Stimulated activated CD4-positive, alpha-beta T cell treated with anti-CD3 and anti-CD28 coated beads, TNF-alpha, amount 100 ng/mL, for 48 hours (primary cell): ENCODE data around the gene SUCNR1.
"Not testable (repeated sequence)": the region's sequence is repeated elsewhere in the genome, so short reads cannot be mapped to it uniquely, and the experiment has no call there.

Experiments
- DNase-seq, 3 donors: peaks; one replicate each; pipeline ENCODE4 v3.0.0-alpha.2; 2020; ENCODE audit warnings: low read depth in 3 of 3

Gene SUCNR1, protein sequence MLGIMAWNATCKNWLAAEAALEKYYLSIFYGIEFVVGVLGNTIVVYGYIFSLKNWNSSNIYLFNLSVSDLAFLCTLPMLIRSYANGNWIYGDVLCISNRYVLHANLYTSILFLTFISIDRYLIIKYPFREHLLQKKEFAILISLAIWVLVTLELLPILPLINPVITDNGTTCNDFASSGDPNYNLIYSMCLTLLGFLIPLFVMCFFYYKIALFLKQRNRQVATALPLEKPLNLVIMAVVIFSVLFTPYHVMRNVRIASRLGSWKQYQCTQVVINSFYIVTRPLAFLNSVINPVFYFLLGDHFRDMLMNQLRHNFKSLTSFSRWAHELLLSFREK

DNA sequence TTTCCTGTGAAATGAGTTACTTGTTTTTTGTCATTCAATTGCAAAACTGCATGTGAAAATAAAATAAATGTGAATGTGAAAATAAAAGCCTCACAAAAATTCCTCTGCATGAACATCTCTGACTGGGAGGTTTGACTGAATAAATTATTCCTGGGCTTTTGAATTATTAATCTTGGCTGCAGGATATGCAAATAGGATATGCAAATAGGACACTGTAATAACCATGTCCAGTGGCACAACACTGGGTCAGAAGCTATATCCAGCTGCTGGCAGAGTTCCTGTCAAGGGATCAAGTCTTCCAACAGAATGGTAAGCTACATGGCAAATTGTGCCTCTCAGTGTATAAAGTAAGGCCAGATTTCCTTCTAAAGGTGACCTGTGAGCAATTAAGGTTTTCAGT, at the start of gene SUCNR1:
Gene SUCNR1 (plus strand): TSS at position 246 of the 400 bp plus-strand sequence. CDS start 6,250 bp downstream, outside the sequence.
- no peak for DNase-seq

DNA sequence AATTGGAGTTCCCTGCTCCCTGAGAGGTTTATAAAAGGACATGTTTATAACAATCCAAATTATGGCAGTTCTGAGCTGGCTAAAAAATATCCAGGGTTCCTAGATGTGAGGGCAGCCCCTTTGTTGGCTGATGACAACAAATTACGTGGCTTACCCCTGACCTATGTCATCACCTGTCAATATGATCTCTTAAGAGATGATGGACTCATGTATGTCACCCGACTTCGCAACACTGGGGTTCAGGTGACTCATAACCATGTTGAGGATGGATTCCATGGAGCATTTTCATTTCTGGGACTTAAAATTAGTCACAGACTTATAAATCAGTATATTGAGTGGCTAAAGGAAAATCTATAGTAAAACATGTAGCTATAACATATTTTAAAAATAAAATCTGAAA, 45.6 kb upstream of the SUCNR1 start:
- DNase-seq: no peak

DNA sequence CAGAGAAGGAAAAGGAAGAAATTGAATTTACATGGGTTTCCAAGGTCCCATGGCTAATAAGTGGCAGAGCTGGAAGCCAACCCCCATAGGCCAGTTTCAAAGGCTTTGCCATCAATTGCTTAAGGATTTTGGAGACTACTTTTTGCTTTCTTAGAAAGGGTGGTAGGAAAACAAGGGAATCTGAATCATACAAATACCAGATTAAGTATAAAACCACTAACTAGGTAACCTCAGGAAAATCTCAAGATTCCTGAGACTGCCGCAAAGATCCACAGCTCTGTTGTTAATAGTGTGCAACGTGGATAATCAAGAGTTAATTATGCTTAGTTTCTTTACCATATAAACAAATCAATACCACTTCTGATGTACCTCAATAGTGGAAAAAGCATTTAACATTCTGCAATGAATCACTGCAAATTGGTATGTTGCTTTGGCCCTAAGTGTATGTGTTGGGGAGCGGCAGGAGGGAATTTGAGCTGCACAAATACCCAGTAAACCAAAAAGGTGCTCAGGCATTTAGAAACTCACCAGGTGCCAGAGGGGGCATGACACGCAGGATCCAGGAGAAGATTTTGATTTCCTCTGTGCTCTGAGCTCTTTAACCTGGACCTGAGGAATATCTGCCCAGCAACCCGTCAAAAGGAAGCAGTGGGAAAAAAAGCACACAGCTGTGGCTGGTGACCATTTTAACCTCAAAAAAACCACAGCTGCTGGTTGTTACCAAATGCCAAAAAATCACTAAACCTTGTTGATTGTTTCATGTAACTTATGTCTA, 37.5 kb upstream of the SUCNR1 start:
- DNase-seq: no peak

DNA sequence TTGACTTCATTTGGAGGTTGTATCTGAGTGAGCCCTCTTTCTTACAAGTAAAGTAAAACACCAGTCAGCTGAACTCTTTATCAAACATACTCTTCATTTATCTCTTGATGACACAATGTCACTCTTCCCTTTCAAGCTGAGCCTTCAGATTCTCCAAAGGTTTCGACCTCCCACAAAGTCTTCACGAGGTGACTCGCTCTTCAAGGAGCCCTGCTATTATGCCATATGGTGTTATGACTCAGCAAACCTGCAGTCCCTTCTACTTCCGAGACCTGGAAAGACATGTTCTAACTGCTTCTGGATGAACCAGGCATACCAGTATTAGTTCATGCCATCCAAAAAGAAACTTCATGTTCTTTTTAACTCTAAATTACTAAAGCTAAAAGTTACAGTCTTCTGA, 36.4 kb upstream of the SUCNR1 start:
- DNase-seq: no peak

DNA sequence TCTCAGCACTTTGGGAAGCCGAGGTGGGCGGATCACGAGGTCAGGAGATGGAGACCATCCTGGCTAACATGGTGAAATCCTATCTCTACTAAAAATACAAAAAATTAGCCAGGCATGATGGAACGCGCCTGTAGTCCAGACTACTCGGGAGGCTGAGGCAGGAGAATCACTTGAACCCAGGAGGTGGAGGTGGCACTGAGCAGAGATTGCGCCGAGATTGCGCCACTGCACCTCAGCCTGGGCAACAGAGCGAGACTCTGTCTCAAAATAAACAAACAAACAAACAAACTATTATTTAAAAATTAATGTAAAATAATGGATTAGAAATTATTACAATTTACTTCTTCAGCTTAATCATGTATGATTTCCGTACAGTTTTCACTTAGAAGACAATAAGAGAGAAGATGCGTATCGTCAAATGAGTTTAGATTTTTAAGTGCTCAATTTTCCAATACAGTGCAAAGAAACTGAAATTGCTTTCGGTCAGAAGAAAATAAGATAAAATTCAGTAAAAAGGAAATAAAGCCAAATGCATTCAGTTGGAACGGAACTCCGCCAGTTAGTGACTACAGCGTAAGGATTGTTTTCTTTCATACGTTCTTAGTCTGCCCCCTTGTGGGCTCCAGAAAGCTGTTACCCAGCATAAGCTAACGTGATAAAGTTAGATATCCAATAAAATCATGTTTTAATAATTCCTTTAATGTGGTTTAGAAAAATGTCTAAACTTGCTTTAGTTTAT, 34.7 kb upstream of the SUCNR1 start:
- DNase-seq: peak in 1 of 3 donors; percentile 25

DNA sequence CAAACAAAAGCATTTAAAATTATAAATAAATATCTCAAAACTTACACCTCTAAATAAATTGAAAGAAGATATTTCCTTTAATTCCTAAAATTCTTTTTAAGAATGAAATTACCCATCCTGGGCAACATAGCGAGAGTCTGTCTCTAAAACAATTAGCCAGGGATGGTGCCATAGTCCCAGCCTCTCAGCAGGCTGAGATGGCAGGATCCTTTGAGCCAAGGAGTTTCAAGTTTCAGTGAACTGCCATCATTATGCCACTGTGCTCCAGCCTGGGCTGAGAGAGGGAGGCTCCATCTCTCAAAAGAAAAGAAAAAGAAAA, 34.2 kb upstream of the SUCNR1 start:
- DNase-seq: no peak

DNA sequence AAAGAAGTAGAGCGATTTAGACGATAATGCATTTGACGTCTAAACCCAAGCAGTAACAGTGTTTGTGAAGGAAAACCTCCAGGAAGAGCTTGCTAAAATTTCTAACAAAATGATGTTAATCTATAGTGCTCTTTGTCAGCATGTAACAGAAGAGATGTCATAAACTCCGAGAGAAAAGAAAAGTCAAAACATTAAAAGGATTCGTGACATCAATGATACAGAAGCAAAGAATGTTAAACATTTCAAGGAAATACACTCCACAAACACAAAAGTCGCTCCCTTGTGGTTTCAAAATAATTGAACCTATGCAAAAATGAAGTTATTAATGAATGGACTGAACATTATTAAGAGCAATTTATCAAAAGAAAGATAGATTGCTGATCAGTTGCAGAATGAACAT, 31.6 kb upstream of the SUCNR1 start:
- no peak for DNase-seq

DNA sequence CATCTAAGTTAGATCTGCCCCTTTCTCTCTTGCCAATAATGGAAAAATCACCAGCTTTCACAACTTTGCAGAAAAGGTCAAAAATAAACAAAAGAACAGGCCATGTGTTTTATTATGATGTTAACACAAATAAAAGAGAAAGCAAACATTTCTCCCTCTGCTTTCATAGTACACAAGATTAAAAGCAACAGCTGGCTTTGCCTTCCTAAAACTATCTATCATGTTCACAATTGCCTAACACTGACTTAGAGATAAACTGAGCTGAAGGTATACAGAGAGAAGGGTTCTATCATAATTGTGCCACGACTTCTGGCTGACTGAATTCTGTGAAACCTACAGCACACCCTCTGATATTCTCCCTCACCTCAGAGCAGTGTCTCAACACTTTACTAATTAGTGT, 30.2 kb upstream of the SUCNR1 start:
- no peak for DNase-seq

DNA sequence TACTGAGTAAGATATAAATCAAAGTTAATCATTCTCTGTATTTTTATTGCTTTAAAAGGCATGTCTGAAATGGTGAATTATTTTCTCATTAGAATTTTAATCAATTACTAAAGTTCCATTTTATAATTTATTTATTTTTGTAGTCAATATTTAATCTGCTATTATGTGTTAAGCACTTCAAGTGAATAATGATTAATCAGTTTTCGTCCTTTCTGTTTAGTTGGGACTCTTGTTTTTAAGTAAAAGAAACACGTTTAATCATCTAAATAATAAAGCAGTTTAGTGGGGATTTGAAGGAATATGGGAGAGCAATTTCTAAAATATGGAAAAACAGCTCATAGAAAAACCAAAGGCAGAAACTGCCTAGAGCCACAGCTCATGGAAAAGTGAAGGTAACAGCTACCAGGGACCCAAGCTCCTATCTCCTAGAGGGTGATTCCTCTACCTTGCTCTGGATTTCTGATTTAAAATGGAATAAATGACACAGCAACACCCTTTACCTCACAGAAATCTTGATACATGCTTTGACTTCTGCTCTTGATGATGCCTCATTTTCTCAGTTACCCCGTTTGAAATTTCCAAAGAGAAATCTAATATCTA, 28.0 kb upstream of the SUCNR1 start:
- no peak for DNase-seq

DNA sequence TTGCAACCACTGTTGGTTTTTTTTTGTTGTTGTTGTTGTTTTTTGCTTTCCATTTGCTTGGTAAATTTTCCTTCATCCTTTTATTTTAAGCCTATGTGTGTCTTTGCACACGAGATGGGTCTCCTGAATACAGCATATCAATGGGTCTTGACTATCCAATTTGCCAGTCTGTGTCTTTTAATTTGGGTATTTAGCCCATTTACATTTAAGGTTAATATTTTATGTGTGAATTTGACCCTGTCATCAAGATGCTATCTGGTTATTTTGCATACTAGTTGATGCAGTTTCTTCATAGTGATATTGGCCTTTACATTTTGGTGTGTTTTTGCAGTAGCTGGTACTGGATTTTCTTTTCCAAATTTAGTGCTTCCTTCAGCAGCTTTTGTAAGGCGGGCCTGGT, 23.4 kb upstream of the SUCNR1 start:
- not testable (repeated sequence) for DNase-seq

DNA sequence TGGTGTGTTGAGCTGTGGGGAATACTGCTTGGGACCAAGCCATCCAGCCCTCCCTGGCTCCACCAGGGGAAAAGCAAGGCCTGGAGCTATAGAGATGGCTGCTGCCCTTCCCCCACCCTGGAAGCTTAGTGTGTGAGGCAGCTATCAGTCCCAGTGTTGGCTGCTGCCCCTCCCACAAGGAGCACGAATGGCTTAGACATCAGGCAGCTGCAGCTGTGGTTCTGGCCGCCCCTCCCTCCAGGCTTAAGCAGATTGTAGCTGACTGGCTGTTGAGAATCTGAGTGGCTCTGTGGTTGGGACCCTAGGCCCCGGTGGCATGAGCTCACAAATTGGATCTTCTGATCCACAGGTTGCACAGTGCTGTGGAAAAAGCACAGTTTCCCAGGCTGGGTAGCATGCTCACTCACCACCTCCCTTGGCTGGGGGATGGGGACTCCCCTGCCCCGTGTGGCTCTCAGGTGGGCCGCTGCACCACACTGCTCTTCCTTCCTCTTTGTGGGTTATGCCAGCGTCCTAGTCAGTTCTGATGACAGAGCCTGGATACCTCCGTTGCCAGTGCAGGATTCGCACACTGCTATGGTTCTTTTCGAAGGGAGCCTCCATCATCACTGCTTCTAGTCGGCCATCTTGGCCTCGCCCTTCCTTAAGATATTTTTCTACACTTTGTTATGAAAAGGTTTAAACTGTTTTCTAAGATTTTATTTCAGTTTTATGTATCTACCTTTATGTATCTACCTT, 21.2 kb upstream of the SUCNR1 start:
- DNase-seq: no peak

DNA sequence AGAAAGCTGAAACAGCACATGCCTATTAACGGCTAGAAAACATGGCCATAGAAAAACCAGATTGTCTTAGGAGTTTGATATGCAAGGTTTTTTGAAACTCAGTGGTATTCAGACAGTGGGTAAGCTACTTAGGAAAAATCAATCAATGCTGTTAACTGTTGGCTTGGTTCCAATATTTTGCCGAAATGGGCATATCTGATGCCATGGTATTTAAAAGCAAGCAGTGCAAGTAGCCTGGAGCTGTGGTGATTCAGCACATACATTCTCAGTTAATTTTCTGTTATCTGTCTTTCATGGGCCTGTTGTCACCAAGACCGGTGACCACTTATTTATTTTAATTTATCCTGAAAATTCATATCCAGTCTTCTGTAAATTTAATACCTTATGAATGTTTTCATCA, 17.3 kb upstream of the SUCNR1 start:
- no peak for DNase-seq

DNA sequence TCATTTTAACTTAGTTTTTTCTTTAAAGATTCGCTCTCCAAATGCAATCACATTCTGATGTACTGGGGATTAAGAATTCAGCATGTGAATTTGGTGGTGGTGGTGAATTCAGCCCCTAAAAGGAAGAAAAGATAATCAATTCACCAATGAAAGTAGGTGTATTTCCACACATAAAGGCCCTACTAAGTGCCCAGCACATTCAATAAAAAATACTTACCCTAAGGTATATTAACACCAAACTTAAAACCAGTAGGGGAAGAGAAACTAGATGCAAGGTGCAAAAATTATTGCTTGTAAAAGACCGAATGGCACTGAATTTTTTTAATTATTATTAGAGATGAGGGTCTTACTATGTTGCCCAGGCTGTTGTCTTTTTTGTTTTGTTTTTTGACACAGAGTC, 16.8 kb upstream of the SUCNR1 start:
- DNase-seq: no peak

DNA sequence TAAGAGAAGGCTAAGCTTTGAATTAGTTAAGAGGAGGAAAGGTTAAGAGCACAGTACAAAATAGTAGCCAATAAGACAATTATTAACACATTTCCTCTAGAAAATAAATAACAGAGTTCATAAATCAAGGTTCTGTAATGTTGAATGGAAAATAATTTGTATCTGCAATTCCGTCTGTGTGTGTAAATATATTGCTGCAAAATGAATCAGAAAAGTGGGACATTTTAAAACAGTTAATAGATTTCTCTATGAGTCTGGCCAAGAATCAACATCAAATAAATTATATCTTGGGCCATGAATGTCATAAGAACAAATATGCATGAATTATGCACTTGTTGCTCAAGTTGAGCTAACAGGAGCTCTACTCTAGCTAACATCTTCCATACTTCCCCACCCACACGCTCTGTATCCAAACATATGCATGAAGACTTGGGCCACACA, 14.2 kb upstream of the SUCNR1 start:
- DNase-seq: no peak

DNA sequence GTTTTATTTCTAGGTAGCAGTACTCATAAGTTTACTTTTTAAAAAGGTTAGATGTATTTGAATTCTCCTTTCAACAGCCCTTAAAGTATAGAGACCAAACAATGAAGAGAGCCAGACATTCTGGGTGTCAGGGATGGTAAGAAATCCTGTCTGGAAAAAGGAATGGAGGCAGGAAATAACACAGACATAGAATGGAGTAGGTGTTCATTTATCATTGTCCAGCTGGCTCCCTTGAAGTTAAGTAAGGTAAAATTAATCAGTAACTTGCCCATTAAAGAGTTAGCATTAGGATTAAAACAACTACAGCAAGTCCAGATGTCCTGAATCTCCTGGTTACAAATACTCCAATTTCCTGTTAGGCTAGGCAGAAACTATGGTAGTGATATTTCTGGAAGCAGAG, 13.5 kb upstream of the SUCNR1 start:
- DNase-seq: no peak

DNA sequence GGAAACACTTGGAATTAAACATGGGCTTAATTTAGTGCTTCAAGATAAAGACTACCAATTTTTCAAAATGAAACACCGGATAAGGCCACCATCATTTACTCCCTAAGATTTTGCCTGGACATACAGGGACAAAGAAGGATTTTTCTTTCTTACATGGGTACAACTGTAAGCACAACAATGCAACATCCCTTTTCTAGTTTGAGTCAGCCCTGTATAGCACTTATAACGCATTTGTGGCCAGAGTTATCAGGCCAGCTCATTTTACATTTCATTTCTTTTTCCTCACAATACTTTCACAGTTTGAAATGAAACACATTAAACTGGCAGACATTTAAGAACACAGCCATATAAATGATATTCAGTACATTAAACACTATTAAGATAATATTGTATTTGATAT, 9.8 kb upstream of the SUCNR1 start:
- no peak for DNase-seq

DNA sequence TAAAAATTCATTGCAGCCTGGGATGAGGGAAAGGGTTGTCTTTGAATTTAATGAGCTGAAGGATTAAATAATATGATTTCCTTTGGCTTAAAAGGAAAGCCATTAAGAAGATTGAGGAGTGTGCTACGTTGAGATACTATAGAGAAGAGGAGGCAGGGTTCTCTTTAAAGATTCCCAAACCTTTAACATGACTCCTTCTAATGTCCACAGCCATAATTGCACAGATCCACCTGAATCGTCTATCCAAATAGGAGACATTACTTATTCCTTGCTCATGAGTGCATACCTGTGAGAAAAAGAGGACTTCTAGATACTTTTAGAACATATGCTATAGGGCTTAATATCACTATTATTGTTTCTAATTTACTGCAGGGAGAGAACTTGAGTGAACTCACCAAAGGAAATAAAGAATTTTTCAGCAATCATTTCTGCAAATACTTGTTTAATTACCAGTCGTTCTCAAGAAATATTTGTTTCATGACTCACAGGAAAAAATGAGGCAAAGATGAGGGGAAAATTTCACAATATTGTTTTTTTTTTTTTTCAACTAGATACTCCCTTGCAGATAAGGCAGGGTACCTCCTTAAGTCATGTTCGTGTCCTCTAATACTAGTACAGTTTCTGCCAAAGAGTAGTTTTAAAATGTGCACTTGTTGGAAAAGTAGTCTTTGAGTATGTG, 8.9 kb upstream of the SUCNR1 start:
- no peak for DNase-seq

DNA sequence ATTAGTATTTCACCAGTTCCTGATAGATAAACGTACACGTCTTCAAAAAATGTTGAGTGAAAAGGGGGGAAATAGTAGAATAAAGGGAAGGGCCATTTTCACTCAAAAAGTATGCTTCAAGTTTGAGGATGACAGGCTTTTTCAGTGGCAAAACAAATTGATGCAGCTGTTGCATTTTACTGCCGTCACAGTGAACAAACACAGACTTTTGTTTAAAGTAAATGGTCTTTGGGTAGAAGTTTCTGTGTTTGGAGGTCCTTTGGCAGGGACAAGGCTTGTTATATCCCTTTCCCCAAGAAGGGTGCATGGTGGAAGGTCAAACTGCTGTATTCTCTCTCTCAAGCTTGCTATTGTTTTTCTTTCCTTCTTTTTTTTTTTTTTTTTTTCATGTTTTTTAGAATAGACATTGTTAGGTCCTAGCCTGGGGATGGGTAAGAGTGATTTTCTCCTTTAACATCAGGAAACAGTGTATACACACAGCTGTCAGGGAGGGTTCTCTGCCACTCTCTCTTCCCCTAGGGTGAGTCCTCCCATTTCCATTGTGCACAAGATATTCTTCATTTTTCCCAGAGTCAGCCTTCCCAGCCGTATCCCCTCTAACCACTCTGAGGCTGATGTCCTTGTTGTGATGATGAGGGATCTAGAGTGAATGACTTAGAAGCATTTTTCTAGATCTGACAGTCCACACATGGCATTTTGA, 6.6 kb upstream of the SUCNR1 start:
- no peak for DNase-seq

DNA sequence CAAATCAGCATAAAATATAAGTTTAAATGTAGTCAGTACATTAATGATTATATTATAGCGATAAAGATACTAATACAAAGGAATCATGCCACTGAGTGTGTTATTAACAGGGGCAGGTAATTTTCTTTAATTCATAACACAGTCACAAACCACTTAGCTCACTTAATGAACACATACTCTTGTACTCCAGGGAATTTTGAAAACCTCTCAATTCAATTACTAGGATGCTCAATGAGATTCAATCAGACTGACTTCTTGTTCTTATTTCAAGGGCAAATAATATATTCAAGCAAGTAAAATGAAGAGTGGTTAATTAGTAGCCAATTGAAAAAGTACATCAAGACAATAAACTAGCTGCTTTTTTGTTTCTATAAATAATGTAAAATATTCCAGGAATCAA, 5.8 kb upstream of the SUCNR1 start:
- DNase-seq: no peak

DNA sequence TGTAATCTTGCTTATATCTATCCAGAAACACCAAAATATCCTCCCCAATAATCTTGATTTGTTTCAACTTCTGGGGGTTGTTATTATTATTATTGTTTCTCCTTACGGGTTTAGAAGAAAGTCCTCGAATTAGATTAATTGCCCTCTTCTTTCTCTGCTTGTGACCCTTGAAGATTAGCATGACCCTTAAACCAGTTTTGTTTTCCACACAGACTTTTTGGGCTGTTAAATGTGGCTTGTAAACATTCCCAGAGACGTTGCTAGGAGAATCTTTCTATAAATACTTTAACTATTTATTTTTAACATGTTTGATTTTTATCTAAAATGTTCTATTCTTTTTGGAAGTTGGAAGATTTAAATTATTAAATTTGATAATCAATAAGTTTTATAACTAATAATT, 4.3 kb upstream of the SUCNR1 start:
- DNase-seq: no peak
